ENCODE measurements around the gene MFSD6. TPM values are rescaled to one million over a fixed set of nuclear protein-coding genes. Genes with fewer than 3 reads are reported as not detected.

The MFSD6 gene
- total and polyA plus RNA-seq, 2 of the 8 experiments (the other 6 are each of a cell fraction or from before 2014, with no cell fraction given): 1.8 to 5.1 TPM

DNA sequence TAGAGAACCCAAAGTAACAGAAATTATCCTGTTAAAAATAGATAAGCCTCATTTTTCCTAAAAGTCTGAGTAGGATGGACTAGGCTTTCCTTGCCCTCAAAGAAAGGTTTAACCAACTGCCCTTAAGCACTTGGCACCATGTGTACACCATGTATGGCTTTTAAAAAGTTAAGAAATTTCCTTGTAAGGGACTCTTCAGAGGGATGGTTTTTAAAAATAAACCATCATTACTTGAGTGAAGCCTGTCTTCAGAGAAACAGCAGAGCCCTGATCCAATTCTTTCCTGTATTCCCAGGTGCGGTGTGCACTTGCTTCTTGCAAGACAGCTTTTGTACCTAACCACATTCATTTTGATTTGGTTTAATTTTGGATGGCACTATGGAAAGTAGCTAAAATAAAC lies 127.4 kb downstream of the MFSD6 start (continued):
- TF ChIP-seq, protein P1, sequence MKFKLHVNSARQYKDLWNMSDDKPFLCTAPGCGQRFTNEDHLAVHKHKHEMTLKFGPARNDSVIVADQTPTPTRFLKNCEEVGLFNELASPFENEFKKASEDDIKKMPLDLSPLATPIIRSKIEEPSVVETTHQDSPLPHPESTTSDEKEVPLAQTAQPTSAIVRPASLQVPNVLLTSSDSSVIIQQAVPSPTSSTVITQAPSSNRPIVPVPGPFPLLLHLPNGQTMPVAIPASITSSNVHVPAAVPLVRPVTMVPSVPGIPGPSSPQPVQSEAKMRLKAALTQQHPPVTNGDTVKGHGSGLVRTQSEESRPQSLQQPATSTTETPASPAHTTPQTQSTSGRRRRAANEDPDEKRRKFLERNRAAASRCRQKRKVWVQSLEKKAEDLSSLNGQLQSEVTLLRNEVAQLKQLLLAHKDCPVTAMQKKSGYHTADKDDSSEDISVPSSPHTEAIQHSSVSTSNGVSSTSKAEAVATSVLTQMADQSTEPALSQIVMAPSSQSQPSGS (IDR thresholded peaks at IDR 0.05; ENCODE audit: low read length): no peak
